ENCODE data around the gene BASP1.

BASP1 gene

GRCh38 chr5:17216176-17216973 lies 1.1 kb upstream of the BASP1 start:
- no CpG with 5 or more reads among the region's 59 CpGs for WGBS, 2 donors (ENCODE audit: extremely low coverage in 2 of 2, insufficient read length in 2 of 2, insufficient replicate concordance in 1 of 2)
- Histone ChIP-seq H3K9ac (ENCODE audit: low read depth, low read length, poor library complexity) (peak overlapping the region; percentile 85), H3K18ac (ENCODE audit: low read length) (peak overlapping the region; percentile 98), H3K4me2 (ENCODE audit: insufficient read depth, low read length, poor library complexity, severe bottlenecking) (peak overlapping the region; percentile 88), H3K36me3 (replicated peaks in 1 of 2; ENCODE audit: control insufficient read depth in 2 of 2, insufficient read depth in 2 of 2, low read length in 2 of 2) (peaks cover 0 to 17% of the 10 kb centered on the region in 2 donors), H4K8ac (ENCODE audit: low read depth, low read length) (no peak overlapping the region), H3K9me3 (replicated peaks in 1 of 2; ENCODE audit: control insufficient read depth in 2 of 2, insufficient read depth in 1 of 2, low read depth in 1 of 2, low read length in 2 of 2) (peaks cover 2 to 5% of the 10 kb centered on the region in 2 donors), H2BK5ac (ENCODE audit: low read length) (peak overlapping the region; percentile 72), H2AFZ (ENCODE audit: low read length) (peak overlapping the region; percentile 94), H2AK5ac (ENCODE audit: low read depth, low read length) (peak overlapping the region; percentile 56), H3K79me1 (ENCODE audit: low read depth, low read length) (no peaks in the 10 kb centered on the region), H3K4me3 (ENCODE audit: low read length in 2 of 2) (peak overlapping the region; percentile 42 to 83), H2BK120ac (ENCODE audit: low read depth, low read length) (peak overlapping the region; percentile 69), H2BK15ac (ENCODE audit: low read length) (peak overlapping the region; percentile 72), H3K4ac (ENCODE audit: low read length) (no peak overlapping the region), H3K4me1 (ENCODE audit: control insufficient read depth in 2 of 2, insufficient read depth in 1 of 2, low read depth in 1 of 2, low read length in 2 of 2) (peaks cover 2 to 4% of the 10 kb centered on the region in 2 donors), H2BK12ac (ENCODE audit: low read length) (peak overlapping the region; percentile 66), H4K91ac (ENCODE audit: low read depth, low read length, poor library complexity) (peak overlapping the region; percentile 73), H3K27me3 (ENCODE audit: control insufficient read depth in 3 of 3, insufficient read depth in 3 of 3, low read depth in 1 of 3, low read length in 3 of 3) (no peaks in the 10 kb centered on the region), H3K14ac (ENCODE audit: low read length) (no peak overlapping the region), H3K23ac (ENCODE audit: low read depth, low read length, poor library complexity) (peak overlapping the region; percentile 82), H3K27ac (replicated peaks; ENCODE audit: low read length) (peak overlapping the region; percentile 75)
- peak; percentile 87 for DNase-seq (ENCODE audit: low spot score)

DNA sequence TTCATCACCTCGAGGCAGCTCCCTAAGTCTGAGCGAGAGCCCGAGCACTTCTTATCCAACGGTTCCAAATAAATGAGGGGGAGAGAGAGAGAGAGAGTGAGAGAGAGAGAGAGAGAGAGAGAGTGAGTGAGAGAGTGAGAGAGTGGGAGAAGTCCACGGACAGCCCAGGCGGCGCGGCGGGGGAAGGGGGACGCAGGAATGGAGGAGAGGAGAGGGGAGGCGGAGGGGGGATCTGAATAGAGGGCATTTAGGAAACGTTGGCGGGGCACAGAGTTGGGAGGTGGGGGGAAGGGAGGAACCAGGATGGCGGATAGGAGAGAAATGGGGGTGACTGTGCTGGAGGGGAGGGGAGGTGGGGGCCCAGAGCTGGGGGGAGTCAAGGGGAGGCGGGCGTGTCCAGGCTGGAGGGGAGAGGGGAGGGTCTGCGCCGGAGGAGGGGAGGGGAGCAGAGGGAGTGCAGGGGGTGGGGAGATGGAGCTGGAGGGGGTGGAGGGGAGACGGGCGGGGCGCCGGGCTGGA lies 398 bp upstream of the BASP1 start:
- no peaks in the 10 kb centered on the region for H3K27me3 ChIP-seq (ENCODE audit: control insufficient read depth in 3 of 3, insufficient read depth in 3 of 3, low read depth in 1 of 3, low read length in 3 of 3)
- H2BK15ac ChIP-seq (ENCODE audit: low read length) = peak overlapping the region; percentile 72
- no peaks in the 10 kb centered on the region for H3K79me1 ChIP-seq (ENCODE audit: low read depth, low read length)
- peaks cover 0 to 5% of the 10 kb centered on the region in 2 donors for H3K9me3 ChIP-seq (replicated peaks in 1 of 2; ENCODE audit: control insufficient read depth in 2 of 2, insufficient read depth in 1 of 2, low read depth in 1 of 2, low read length in 2 of 2)
- peak; percentile 71 for DNase-seq (ENCODE audit: low spot score)
- H2BK5ac ChIP-seq (ENCODE audit: low read length) = peak overlapping the region; percentile 72
- peak overlapping the region; percentile 66 for H2BK12ac ChIP-seq (ENCODE audit: low read length)
- peak overlapping the region; percentile 75 for H3K27ac ChIP-seq (replicated peaks; ENCODE audit: low read length)
- H2AFZ ChIP-seq (ENCODE audit: low read length) = peak overlapping the region; percentile 94
- H3K9ac ChIP-seq (ENCODE audit: low read depth, low read length, poor library complexity) = peak overlapping the region; percentile 85
- H3K18ac ChIP-seq (ENCODE audit: low read length) = peak overlapping the region; percentile 98
- no peak overlapping the region for H3K23ac ChIP-seq (ENCODE audit: low read depth, low read length, poor library complexity)
- H3K4me1 ChIP-seq (ENCODE audit: control insufficient read depth in 2 of 2, insufficient read depth in 1 of 2, low read depth in 1 of 2, low read length in 2 of 2) = peaks cover 2 to 3% of the 10 kb centered on the region in 2 donors
- H2BK120ac ChIP-seq (ENCODE audit: low read depth, low read length) = peak overlapping the region; percentile 69
- no peak overlapping the region for H4K8ac ChIP-seq (ENCODE audit: low read depth, low read length)
- peak overlapping the region; percentile 88 for H3K4me2 ChIP-seq (ENCODE audit: insufficient read depth, low read length, poor library complexity, severe bottlenecking)
- peak overlapping the region; percentile 42 to 83 for H3K4me3 ChIP-seq (ENCODE audit: low read length in 2 of 2)
- no peak overlapping the region for H3K14ac ChIP-seq (ENCODE audit: low read length)
- peaks cover 0 to 24% of the 10 kb centered on the region in 2 donors for H3K36me3 ChIP-seq (replicated peaks in 1 of 2; ENCODE audit: control insufficient read depth in 2 of 2, insufficient read depth in 2 of 2, low read length in 2 of 2)
- H4K91ac ChIP-seq (ENCODE audit: low read depth, low read length, poor library complexity) = peak overlapping the region; percentile 73
- no CpG with 5 or more reads among the region's 22 CpGs for WGBS, 2 donors (ENCODE audit: extremely low coverage in 2 of 2, insufficient read length in 2 of 2, insufficient replicate concordance in 1 of 2)
- H3K4ac ChIP-seq (ENCODE audit: low read length) = no peak overlapping the region
- H2AK5ac ChIP-seq (ENCODE audit: low read depth, low read length) = peak overlapping the region; percentile 56

DNA sequence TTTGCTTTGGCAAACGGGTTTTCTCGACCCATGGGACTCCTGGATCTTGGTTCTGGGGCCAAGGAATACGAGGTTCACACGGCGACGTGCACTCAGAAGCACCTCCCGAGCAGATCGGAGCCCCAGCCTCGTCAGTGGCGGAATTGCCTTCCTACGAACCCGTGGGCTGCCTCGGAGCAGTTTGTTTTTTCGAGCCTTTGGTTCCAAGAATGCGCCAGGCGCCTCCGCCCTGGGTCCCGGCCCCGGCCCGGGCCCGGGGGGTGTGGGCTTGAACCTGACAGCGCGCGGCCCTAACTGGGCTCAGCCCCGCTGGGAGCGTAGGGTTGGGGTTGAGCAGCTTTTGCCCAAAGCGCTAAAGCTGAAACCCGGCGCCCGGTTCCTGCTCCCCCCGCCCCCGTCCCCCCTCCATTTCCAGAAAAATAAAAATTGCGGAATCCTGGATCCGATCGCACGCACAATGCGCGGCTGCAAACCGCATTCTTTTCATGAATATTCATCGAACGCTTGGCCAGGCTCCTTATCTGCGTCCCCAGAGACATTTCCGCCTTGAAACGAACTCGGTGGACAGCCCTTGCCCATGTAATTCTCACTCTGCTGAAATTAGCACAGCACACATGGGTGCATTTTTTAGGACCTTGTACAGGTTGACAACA lies 1.0 kb downstream of the BASP1 start:
- Histone ChIP-seq H2AK5ac (ENCODE audit: low read depth, low read length) (peak overlapping the region; percentile 5), H3K9ac (ENCODE audit: low read depth, low read length, poor library complexity) (peak overlapping the region; percentile 82), H3K27ac (replicated peaks; ENCODE audit: low read length) (peak overlapping the region; percentile 20), H3K4me2 (ENCODE audit: insufficient read depth, low read length, poor library complexity, severe bottlenecking) (peak overlapping the region; percentile 65), H3K4ac (ENCODE audit: low read length) (no peak overlapping the region), H3K4me3 (ENCODE audit: low read length in 2 of 2) (peak overlapping the region; percentile 81 to 87), H3K79me1 (ENCODE audit: low read depth, low read length) (no peaks in the 10 kb centered on the region), H2BK15ac (ENCODE audit: low read length) (no peak overlapping the region), H3K23ac (ENCODE audit: low read depth, low read length, poor library complexity) (no peak overlapping the region), H3K9me3 (replicated peaks in 1 of 2; ENCODE audit: control insufficient read depth in 2 of 2, insufficient read depth in 1 of 2, low read depth in 1 of 2, low read length in 2 of 2) (peaks cover 0 to 5% of the 10 kb centered on the region in 2 donors), H2BK120ac (ENCODE audit: low read depth, low read length) (no peak overlapping the region), H2BK12ac (ENCODE audit: low read length) (no peak overlapping the region), H3K4me1 (ENCODE audit: control insufficient read depth in 2 of 2, insufficient read depth in 1 of 2, low read depth in 1 of 2, low read length in 2 of 2) (peaks cover 4 to 9% of the 10 kb centered on the region in 2 donors), H3K18ac (ENCODE audit: low read length) (peak overlapping the region; percentile 89), H4K91ac (ENCODE audit: low read depth, low read length, poor library complexity) (no peak overlapping the region), H2BK5ac (ENCODE audit: low read length) (peak overlapping the region; percentile 4), H4K8ac (ENCODE audit: low read depth, low read length) (no peak overlapping the region), H3K14ac (ENCODE audit: low read length) (no peak overlapping the region), H2AFZ (ENCODE audit: low read length) (peak overlapping the region; percentile 86), H3K27me3 (ENCODE audit: control insufficient read depth in 3 of 3, insufficient read depth in 3 of 3, low read depth in 1 of 3, low read length in 3 of 3) (no peaks in the 10 kb centered on the region), H3K36me3 (replicated peaks in 1 of 2; ENCODE audit: control insufficient read depth in 2 of 2, insufficient read depth in 2 of 2, low read length in 2 of 2) (peaks cover 0 to 36% of the 10 kb centered on the region in 2 donors)
- peak; percentile 20 for DNase-seq (ENCODE audit: low spot score)
- WGBS, 2 donors (ENCODE audit: extremely low coverage in 2 of 2, insufficient read length in 2 of 2, insufficient replicate concordance in 1 of 2) = no CpG with 5 or more reads among the region's 45 CpGs

- Histone ChIP-seq H3K9me3 (replicated peaks in 1 of 2; ENCODE audit: control insufficient read depth in 2 of 2, insufficient read depth in 1 of 2, low read depth in 1 of 2, low read length in 2 of 2) (peaks cover 0 to 5% of the 10 kb centered on the region in 2 donors), H3K23ac (ENCODE audit: low read depth, low read length, poor library complexity) (no peak overlapping the region), H3K79me1 (ENCODE audit: low read depth, low read length) (no peaks in the 10 kb centered on the region), H2BK5ac (ENCODE audit: low read length) (peak overlapping the region; percentile 4), H2BK15ac (ENCODE audit: low read length) (no peak overlapping the region), H3K27ac (replicated peaks; ENCODE audit: low read length) (peak overlapping the region; percentile 20), H3K18ac (ENCODE audit: low read length) (peak overlapping the region; percentile 89), H3K4me3 (ENCODE audit: low read length in 2 of 2) (peak overlapping the region; percentile 81 to 87), H3K4me1 (ENCODE audit: control insufficient read depth in 2 of 2, insufficient read depth in 1 of 2, low read depth in 1 of 2, low read length in 2 of 2) (peaks cover 4 to 10% of the 10 kb centered on the region in 2 donors), H2AK5ac (ENCODE audit: low read depth, low read length) (peak overlapping the region; percentile 5), H3K4me2 (ENCODE audit: insufficient read depth, low read length, poor library complexity, severe bottlenecking) (peak overlapping the region; percentile 65), H2BK12ac (ENCODE audit: low read length) (no peak overlapping the region), H3K27me3 (ENCODE audit: control insufficient read depth in 3 of 3, insufficient read depth in 3 of 3, low read depth in 1 of 3, low read length in 3 of 3) (no peaks in the 10 kb centered on the region), H2BK120ac (ENCODE audit: low read depth, low read length) (no peak overlapping the region), H2AFZ (ENCODE audit: low read length) (peak overlapping the region; percentile 86), H3K36me3 (replicated peaks in 1 of 2; ENCODE audit: control insufficient read depth in 2 of 2, insufficient read depth in 2 of 2, low read length in 2 of 2) (peaks cover 0 to 38% of the 10 kb centered on the region in 2 donors), H4K91ac (ENCODE audit: low read depth, low read length, poor library complexity) (no peak overlapping the region), H3K9ac (ENCODE audit: low read depth, low read length, poor library complexity) (peak overlapping the region; percentile 82), H3K4ac (ENCODE audit: low read length) (no peak overlapping the region), H4K8ac (ENCODE audit: low read depth, low read length) (no peak overlapping the region), H3K14ac (ENCODE audit: low read length) (no peak overlapping the region)
- WGBS, 2 donors (ENCODE audit: extremely low coverage in 2 of 2, insufficient read length in 2 of 2, insufficient replicate concordance in 1 of 2) = no CpG with 5 or more reads among the region's 20 CpGs
- peak; percentile 64 for DNase-seq (ENCODE audit: low spot score)
Observed at GRCh38 chr5:17219006-17219422, 1.6 kb downstream of the BASP1 start.

All from neuronal stem cell (in vitro differentiated cells).